HK-2 (cell line): ENCODE results near the gene KIF13A.

Experiments used
- DNase-seq: peaks from one replicate; pipeline ENCODE4 v3.0.0-alpha.2; 2018; ENCODE audit not compliant: unreplicated experiment

The KIF13A gene

GRCh38 chr6:17721671-17722070 lies 265.8 kb downstream of the KIF13A start:
- no peak for DNase-seq

GRCh38 chr6:17719323-17720041 lies 268.0 kb downstream of the KIF13A start:
- no peak for DNase-seq

GRCh38 chr6:17716221-17716620 lies 271.2 kb downstream of the KIF13A start:
- no peak for DNase-seq

GRCh38 chr6:17714879-17715851 lies 272.3 kb downstream of the KIF13A start:
- DNase-seq: peak; percentile 43

GRCh38 chr6:17714177-17714576 lies 273.3 kb downstream of the KIF13A start:
- DNase-seq: no peak

- no peak for DNase-seq
Observed at GRCh38 chr6:17712576-17712975, 274.9 kb downstream of the KIF13A start.

GRCh38 chr6:17710331-17710730 lies 277.1 kb downstream of the KIF13A start:
- no peak for DNase-seq

- no peak for DNase-seq
Observed at GRCh38 chr6:17709476-17709875, 278.0 kb downstream of the KIF13A start.
